Measurements from ENCODE around the gene ZNF503.

Gene ZNF503, protein sequence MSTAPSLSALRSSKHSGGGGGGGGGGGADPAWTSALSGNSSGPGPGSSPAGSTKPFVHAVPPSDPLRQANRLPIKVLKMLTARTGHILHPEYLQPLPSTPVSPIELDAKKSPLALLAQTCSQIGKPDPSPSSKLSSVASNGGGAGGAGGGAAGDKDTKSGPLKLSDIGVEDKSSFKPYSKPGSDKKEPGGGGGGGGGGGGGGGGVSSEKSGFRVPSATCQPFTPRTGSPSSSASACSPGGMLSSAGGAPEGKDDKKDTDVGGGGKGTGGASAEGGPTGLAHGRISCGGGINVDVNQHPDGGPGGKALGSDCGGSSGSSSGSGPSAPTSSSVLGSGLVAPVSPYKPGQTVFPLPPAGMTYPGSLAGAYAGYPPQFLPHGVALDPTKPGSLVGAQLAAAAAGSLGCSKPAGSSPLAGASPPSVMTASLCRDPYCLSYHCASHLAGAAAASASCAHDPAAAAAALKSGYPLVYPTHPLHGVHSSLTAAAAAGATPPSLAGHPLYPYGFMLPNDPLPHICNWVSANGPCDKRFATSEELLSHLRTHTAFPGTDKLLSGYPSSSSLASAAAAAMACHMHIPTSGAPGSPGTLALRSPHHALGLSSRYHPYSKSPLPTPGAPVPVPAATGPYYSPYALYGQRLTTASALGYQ

GRCh38 chr10:75401569-75402485, at the start of gene ZNF503:
ZNF503 (minus strand) TSS chr10:75401764; CDS start chr10:75401419, 345 bp downstream.
- peak; percentile 13 for FAIRE-seq
- DNase-seq (ENCODE audit: low spot score), result peak; percentile 76

DNA sequence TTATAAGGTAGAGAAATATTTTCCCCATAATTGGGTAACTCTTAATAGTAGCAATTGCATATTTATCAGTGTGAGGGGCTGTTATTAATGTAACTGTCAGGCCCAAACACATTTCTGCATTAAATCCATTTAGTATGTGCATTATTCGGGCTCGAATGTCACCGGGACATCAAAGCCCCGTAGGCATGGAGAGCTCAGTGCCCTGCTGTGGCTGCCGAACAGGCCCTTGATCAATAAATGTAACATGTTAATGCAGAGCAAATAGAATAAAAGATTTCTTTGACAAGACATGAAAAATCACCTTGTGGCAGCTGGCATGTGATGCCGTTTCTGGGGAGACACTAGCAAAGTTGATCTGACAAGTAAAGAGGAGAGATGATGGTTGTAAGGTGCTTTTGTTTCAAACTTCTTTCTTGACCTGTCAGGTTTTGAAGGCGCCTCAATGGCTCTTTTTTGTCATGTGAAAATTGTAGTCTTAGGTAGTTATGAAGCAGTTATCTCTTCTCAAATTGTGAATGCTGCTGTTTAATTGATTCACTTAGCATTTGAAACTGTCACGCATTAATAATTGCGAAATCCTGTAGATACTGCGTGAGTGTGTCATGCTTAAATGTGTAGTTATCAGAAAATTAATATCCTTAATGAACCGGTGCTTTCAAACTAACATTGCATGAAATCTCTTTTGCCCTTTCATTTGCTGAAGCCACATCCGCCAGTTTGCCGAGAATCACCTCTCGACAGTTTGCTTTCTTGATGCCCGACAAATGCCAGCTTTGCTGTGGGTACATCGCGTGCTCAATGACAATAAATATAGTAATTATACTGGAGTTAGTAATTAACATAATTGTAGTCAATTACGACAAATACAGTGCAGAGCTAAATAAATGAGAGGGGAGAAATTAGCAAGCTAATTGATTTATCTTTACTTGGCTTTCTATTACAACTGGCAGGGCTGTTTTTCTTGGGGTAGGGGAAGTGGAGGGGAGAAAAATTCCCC, 49.4 kb upstream of the ZNF503 start:
- FAIRE-seq, result no peak
- DNase-seq (ENCODE audit: low spot score), result no peak

GRCh38 chr10:75450075-75450445, 48.5 kb upstream of the ZNF503 start:
- FAIRE-seq (no peak), DNase-seq (ENCODE audit: low spot score) (no peak)

DNA sequence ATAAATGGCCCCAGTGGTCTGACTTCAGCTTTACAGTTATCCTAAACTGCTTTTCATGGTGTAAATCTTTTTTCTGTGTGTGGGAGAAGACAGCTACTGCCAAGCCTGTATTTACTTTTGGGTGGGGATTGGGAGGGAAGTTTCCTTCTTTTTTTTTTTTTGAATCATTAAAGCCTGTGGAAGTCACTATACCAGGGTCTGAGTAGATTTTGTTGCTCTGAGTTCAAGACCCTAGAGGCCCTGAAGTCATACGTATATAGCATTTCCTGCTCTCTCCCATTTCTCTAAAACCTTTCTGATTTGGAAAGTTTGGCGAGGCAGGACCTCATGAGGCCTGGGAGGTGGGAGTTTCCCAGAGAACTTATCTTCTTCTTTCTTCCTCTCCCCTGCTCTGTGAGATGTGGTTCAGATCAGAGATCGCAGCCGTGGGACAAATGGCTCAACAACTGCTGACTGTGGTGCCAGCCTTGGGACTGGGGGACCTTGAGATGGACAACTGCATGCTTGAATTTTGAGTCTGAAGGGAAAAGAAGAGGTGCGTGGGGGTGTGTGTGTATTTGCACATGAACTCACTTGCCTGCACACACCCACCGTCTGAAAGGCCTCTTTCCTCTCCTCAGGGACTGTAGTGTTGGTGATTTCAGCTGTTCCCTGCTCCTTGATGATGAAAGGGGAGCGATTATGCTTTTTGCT, 48.0 kb upstream of the ZNF503 start:
- FAIRE-seq, result no peak
- no peak for DNase-seq (ENCODE audit: low spot score)

- FAIRE-seq (peak; percentile 46), DNase-seq (ENCODE audit: low spot score) (no peak)
These were observed 46.6 kb upstream of the ZNF503 start for GRCh38 chr10:75448166-75448565.

- DNase-seq (ENCODE audit: low spot score) (no peak), FAIRE-seq (no peak)
These were observed 44.9 kb upstream of the ZNF503 start for GRCh38 chr10:75446508-75446907.

GRCh38 chr10:75444781-75445386, 43.3 kb upstream of the ZNF503 start:
- DNase-seq (ENCODE audit: low spot score) (no peak), FAIRE-seq (peak; percentile 85)

- FAIRE-seq, result no peak
- DNase-seq (ENCODE audit: low spot score), result no peak
These were observed 41.8 kb upstream of the ZNF503 start for GRCh38 chr10:75443362-75443761.

DNA sequence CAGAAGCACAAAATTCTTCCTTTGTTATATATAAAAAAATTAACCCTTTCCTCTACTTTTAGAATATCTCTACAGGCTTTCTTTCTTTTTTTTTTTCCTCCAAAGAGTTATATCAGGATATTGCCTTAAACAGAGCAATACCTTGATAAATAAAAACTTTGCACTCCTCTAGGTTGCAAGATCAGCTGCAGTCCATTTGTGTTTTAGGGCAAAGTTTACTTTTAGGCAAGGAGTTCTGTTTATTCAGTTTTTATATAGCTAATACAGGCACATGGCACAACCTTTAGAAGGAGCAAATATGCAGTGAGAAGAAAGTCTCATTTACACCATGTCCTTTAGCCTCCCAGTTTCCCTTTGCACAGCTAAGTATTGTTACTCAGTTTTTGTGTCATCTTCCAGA, 40.1 kb upstream of the ZNF503 start:
- FAIRE-seq, result no peak
- no peak for DNase-seq (ENCODE audit: low spot score)

- FAIRE-seq (peak; percentile 9), DNase-seq (ENCODE audit: low spot score) (no peak)
These were observed 39.6 kb upstream of the ZNF503 start for GRCh38 chr10:75441196-75441595.

DNA sequence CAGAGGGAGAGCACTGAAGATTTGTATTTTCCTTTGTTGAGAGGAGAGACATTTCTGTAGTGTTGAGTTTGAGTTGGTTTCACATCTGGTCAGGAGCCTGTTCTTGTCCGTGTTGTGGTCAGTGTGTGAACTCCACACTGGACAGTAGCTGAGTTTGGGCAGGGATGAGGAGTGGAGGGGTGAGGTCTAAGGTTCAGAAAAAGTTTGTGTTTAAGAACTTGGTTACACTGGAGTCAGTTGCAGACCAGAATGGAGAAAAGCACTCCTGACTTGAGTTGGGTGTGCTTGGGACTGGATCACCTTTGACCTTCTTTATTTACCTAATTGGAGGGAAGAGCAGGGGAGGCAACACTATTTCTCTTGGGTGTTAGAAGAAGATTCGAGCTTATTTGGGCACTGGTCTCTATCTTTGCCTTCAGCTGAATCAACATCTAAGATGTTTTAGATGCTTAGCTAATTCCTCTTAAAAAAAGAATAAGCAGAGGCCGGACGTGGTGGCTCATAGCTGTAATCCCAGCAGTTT, 38.8 kb upstream of the ZNF503 start:
- no peak for DNase-seq (ENCODE audit: low spot score)
- no peak for FAIRE-seq

DNA sequence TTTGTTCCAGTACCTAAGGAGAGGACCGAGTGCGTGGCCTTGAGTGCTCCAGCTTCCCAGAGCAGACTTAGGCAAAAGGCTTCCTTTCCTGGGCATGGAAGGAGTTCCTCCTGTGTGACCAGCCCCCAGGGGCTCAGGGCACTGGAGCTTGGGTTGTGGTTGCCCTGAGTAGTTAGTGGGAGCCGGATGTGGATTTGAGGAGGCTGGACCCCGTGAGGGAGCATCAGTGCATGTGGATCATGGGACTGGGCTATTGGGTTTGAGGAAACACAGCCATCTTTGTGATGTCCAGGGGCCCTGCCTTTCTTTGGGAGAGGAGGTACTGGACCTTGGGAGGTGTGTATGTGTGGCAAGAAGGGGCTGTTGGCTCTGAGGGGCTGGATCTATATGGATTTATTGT, 38.2 kb upstream of the ZNF503 start:
- FAIRE-seq, result no peak

GRCh38 chr10:75438275-75438674, 36.7 kb upstream of the ZNF503 start:
- no peak for DNase-seq (ENCODE audit: low spot score)
- FAIRE-seq, result no peak

More for the DNA sequence above, 38.2 kb upstream of the ZNF503 start:
- DNase-seq (ENCODE audit: low spot score), result no peak

DNA sequence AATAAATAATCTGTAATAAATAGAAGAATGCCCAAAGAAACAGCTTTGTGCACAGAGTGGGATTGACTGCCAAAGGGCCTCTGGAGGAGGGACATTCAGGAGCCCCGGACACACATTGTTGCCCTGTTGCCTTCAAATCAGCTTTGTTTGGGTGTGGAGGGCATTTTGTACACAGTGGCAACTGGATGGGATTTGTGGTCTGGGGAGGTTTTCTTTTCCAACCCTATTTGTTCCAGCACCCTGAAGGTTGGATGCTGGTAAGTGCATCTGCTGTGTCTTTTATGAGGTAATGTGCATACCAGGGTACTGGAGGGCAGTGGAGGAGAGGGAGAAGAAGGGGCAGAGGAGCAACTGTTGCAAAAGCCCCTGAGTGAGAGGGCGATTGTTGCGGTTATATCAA, 36.1 kb upstream of the ZNF503 start:
- FAIRE-seq (no peak), DNase-seq (ENCODE audit: low spot score) (no peak)

GRCh38 chr10:75436896-75437295, 35.3 kb upstream of the ZNF503 start:
- DNase-seq (ENCODE audit: low spot score), result no peak
- FAIRE-seq, result no peak

GRCh38 chr10:75435291-75435690, 33.7 kb upstream of the ZNF503 start:
- FAIRE-seq (no peak), DNase-seq (ENCODE audit: low spot score) (no peak)

DNA sequence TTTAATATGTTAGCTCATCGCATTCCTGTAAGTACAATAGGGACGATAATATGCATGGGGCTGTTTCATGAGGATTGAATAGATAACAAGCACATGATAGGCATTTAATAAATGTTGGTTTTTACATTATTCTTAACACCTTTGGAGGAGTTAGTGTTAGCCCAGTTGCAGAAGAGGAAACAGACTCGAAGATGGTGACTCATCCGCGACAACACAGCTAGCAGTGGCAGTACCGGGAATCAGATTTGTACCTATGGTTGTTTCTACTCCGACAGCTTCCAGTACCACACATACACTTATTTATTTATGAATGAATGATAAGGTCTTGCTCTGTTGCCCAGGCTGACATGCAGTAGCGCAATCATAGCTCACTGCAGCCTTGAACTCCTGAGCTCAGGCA, 32.7 kb upstream of the ZNF503 start:
- FAIRE-seq (no peak), DNase-seq (ENCODE audit: low spot score) (no peak)

DNA sequence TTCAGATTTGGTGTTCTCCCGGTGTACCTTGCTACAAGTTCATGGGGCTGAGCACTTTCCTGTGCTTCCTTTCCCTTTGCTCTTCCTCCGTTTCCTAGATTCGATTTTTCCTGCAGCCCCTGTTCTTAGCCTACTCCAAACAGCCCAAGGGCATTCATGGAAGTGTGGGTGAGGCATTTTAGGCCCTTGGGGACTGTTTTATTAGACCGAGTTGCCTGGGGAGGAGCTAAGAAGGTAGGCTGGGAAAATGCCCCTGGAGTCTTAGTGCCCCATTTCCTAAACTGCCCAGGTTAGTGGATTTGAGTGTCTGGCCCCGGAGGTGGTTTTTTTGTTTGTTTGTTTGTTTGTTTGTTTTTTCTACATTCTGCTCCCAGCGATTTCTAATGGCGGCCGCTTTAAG, 31.7 kb upstream of the ZNF503 start:
- DNase-seq (ENCODE audit: low spot score) (no peak), FAIRE-seq (no peak)

DNA sequence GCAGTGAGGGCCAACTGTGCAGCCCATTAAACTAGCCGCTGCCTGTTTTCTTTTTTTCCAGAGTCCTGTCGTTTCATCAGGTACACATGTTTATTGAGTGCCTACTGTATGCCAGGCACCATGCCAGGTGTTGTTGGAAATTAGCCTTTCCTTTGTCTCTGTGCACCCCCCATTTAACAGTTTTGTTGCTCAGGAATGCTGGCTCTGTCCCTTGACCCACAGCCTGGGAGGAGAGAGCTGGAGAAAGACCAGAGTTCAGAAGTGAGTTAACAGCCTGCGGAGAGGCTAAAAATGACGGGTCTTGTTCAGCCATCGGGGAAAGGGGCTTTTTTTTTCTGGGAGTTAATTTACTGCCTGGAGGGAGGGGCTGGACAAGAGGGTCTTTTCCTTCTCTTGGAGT, 31.2 kb upstream of the ZNF503 start:
- DNase-seq (ENCODE audit: low spot score) (no peak), FAIRE-seq (no peak)

Measured in urothelium cell line (cell line).